HL-60 (cell line): Measurements from ENCODE around the gene WDR91.

Experiments
- CTCF ChIP-seq: IDR thresholded peaks from one replicate; pipeline ENCODE4 v1.5.1; 2011; ENCODE audit warnings: low read length, control low read depth, inconsistent platforms; ENCODE audit not compliant: insufficient read depth
- GABPA ChIP-seq: IDR thresholded peaks from 2 replicates; pipeline ENCODE4 v1.6.1; 2012; ENCODE audit warnings: low read depth
- POLR2AphosphoS5 ChIP-seq: IDR thresholded peaks from 2 replicates; pipeline ENCODE4 v1.6.1; 2012; ENCODE audit warnings: low read depth
- REST ChIP-seq: IDR thresholded peaks from 2 replicates; pipeline ENCODE4 v1.6.1; 2012; ENCODE audit warnings: low read depth; ENCODE audit not compliant: insufficient replicate concordance
- SPI1 ChIP-seq: IDR thresholded peaks from 2 replicates; pipeline ENCODE4 v1.6.1; 2012; ENCODE audit warnings: low read depth, mild to moderate bottlenecking, borderline replicate concordance

- TF ChIP-seq REST (no peak), CTCF (no peak), POLR2AphosphoS5 (no peak), SPI1 (no peak), GABPA (no peak)
These were observed 3.9 kb upstream of the WDR91 start for GRCh38 chr7:135215180-135215579.
